AML-193 (cell line): ENCODE measurements around the gene CHCHD6.

Source experiments
- DNase-seq, 2 experiments: peaks; one replicate each; lab custom pipeline; 2025; lab: John Stamatoyannopoulos, UW

The CHCHD6 gene

GRCh38 chr3:126859415-126860246 is 155.6 kb downstream of the CHCHD6 start:
- DNase-seq: no peak

DNA sequence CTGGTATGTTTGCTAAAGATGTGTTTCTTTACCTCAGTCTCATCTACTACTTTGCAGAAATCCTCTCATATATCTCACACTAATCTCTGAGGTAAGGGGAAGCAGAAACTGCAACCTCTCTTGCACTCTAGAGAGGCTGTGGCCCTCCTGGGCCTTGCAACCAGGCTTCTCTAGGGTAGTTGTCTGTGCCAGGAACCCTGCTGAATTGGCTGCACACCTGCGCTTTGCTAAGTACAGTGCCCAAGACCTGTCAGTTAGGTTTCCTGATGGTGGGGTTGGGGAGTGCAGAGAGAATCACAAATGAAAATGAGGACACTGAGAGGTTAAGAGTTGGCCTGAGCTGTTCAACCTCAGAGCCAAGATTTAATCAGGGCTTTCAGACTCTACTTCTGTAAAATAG is 161.7 kb downstream of the CHCHD6 start:
- DNase-seq: no peak

DNA sequence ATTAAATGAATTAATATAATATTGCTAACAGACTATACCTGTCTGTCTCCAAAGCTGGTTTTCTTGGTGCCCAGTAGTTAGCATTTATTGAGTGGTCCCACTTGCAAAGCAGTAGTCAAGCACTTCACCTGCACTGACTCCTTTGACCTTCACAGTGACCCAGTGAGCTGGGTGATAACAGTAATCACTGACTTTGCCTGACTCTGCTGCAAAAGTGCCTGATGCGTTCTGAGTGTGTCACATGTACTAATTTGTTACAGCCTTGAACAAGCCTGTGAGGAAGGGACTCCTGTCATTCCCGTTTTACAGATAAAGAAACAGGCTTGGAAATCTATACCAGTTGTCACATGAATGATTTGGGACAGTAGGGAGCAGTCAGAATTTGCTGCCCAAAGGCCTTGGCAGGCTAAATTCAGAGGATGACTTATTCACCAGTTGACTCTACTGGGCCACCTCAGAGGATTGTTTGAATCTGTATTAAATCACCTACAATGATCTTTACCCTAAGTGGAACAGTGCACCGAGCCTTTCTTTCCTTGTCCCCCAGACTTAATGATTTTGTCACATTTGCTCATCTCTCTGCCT is 162.2 kb downstream of the CHCHD6 start:
- DNase-seq: no peak

- DNase-seq: no peak
These were observed 163.3 kb downstream of the CHCHD6 start for GRCh38 chr3:126867190-126867862.

- DNase-seq: no peak
These were observed 163.8 kb downstream of the CHCHD6 start for GRCh38 chr3:126867863-126868200.

- DNase-seq: no peak
These were observed 166.7 kb downstream of the CHCHD6 start for GRCh38 chr3:126870608-126871210.

DNA sequence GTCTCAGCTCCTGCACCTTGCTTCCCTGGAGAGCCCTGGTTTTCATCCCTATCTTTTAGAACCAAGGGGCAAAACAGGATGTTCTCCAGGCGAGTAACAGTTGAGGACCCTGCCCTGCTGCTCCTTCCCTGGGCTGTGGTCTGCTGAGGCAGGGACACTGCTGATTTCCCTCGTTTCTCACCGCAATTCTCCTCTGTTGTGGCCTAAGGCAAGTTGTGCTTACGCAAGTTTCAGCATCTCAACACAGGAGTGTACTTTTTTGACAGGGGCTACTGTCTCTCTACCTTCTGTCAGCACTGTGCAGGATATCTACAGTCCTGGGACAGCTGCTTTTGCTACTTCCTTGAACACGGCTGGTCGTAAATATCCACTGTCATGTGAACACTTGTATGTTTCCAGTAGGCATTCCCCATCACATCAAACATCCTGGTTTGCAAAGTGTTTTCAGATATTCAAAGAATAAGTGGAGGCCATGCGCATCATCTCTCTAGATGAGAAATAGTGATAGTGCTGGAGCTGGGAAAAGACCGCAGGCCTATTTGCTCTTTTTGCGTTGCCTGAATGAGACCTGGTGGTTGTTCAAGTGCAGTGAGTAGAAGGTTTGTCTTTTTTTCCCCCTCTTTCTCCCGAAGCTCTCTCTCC is 168.8 kb downstream of the CHCHD6 start:
- no peak for DNase-seq

- DNase-seq: no peak
These were observed 169.4 kb downstream of the CHCHD6 start for GRCh38 chr3:126873416-126873815.

DNA sequence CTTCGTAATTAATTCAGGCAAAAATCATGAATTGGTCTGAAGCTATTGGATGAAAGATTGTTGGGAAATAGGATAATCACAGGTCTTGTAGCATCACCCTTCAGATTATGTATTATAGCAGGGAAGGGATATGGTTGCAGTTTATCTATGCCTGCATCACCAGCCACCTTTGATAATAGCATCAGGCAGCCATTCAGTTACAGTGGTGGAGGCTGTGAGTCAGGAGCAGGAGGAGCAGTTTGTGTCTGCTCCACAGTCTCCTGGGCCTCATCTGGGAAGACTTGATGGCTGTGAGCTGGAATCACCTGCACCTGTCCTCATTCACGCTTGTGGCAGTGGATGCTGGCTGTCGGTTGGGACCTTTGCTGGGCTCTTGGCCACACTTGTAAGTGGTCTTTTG is 174.6 kb downstream of the CHCHD6 start:
- DNase-seq: no peak

- DNase-seq: peak in 1 of 2 experiments; percentile 12
These were observed 176.9 kb downstream of the CHCHD6 start for GRCh38 chr3:126880901-126881300.

- DNase-seq: no peak
These were observed 177.8 kb downstream of the CHCHD6 start for GRCh38 chr3:126881861-126882260.

- DNase-seq: no peak
These were observed 179.2 kb downstream of the CHCHD6 start for GRCh38 chr3:126883241-126883640.

DNA sequence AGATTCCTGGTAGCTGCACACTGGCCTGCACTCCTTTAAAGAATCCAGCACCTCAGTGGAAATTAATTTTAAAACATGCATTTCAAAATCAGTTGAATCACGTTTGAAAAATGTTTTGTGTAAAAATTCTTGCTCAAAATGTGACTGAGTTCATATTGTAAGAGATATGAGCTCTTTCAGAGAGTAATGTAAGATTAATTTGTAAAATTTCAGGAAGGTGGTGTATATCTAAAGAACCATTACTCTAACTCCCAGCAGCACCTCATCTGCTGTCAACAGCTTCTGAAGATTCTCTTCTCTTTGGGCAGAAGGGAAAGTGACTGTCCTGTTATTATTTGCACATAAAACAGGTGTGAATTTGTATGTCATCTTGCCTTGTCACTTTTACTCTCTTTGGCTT is 181.4 kb downstream of the CHCHD6 start:
- no peak for DNase-seq

DNA sequence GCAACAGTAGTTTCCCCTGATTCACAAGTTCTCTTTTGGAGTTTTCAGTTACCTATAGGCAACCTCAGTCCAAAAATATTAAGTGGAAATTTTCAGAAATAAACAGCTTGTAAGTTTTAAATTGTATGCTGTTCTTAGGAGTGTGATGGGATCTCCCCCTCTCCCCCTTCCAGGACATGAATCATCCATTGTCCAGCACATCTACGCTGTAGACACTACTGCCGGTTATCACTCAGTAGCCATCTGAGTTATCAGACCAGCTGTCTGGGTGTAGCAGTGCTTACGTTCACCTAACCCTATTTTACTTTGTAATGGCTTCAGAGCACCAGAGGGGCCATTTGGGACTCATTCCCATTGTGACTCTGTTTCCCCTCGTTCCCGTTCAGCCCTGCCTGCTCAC is 182.2 kb downstream of the CHCHD6 start:
- DNase-seq: no peak

- no peak for DNase-seq
These were observed 183.6 kb downstream of the CHCHD6 start for GRCh38 chr3:126887686-126888085.

- DNase-seq: no peak
These were observed 184.2 kb downstream of the CHCHD6 start for GRCh38 chr3:126888186-126888760.

GRCh38 chr3:126889276-126890201 is 185.5 kb downstream of the CHCHD6 start:
- no peak for DNase-seq

DNA sequence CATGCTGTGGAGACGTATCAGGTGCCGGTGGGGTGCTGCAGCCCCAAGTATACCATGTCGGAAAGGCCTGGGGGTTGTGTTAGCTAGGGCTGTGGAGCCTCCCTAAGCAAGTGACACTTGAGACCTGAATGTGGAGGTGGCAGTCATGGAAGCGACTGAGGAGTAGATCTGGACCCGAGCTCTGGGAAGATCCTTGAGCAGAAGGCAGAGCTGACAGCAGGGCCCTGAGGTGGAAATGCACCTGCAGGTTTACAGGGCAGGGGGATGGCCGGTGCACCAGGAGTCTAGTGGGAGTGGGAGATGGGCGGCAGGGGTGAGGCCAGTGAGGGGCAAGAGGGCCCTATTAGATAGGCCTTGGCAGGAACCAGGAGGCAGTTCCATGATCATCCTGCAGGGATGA is 187.1 kb downstream of the CHCHD6 start:
- DNase-seq: no peak

DNA sequence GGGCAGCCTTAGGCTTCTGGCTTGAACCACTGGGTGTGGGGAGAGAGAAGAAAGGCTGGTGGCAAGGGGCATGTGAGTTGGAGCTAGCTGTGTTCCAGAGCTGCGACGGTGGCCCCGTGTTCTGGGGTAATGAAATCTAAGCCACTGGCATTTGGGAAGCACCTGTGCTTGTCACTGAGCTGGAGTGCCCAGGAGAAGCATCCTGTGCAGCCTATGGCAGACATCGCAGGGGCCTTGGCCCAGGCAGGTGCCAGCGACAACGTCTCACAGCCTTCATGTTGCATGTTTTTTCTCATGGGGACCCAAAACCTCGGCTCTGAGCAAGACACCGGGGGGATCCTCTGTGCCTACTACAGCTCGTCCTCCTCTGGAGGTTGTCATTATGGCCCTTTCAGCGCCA is 187.8 kb downstream of the CHCHD6 start:
- DNase-seq: no peak

GRCh38 chr3:126893651-126894050 is 189.6 kb downstream of the CHCHD6 start:
- no peak for DNase-seq

GRCh38 chr3:126894475-126894874 is 190.4 kb downstream of the CHCHD6 start:
- no peak for DNase-seq
